Measurements from ENCODE around the gene GRIK4. TPM values are rescaled to one million over a fixed set of nuclear protein-coding genes. Genes with fewer than 3 reads are reported as not detected.

The GRIK4 gene
- total and polyA plus RNA-seq, 8 donors, result 0.06 to 0.31 TPM; not detected in 6

DNA sequence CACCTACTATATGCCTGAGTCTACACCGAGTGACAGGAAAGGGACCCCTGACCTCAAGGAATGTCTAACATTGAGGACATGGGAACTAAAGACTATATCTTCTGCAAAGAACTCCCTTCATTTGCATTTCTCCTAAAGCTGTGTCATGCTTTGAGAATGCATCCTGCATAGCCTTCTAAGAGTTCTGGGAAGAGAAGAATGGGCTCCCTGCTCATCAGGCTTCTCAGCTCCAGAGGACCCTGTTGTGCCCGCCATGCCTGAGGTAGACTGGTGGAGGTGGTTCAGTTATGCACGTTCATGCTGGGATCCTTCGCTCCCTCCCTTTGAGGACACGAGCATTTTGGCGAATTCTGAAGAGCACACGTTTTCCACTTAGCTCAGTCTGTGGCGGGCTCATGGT is 63.3 kb downstream of the GRIK4 start:
- H3K27me3 ChIP-seq, result peaks cover 0 to 47% (median 6%) of the 10 kb centered on the region in 3 donors
- intact Hi-C loops (cut with DNase I; ENCODE audit: low total_unique reads), result no loop called here
- H3K4me1 ChIP-seq, result no peaks in the 10 kb centered on the region
- TF ChIP-seq POLR2A (IDR thresholded peaks at IDR 0.05) (no peak), EP300 (IDR thresholded peaks at IDR 0.05) (no peak)
- no peak overlapping the region for H3K4me3 ChIP-seq
- H3K9me3 ChIP-seq, result no peaks in the 10 kb centered on the region
- no peaks in the 10 kb centered on the region for H3K36me3 ChIP-seq
- no peak for DNase-seq
- no peak overlapping the region for H3K27ac ChIP-seq
- 74 to 88% (median 79%) methylated on average over 8 of the region's 8 CpGs for WGBS, 5 donors

DNA sequence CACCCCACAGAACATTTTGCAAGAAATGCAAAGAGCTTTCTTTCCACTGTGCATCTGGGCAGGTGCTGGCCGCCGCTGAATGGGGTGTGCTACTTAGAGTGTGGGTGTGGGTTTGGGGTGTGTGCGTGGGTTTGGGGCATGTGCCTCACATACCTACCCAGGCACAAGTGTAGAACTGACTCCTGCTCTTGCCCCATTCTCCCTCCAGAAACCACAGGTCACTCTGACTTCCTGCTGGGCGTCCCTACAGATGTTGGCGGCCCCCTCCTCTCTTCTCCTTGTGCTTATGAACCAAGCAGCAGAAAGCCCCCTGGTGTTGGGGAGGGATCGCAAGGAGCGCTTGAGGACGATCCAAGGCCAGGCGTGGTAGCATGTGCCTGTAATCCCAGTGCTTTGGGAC is 63.9 kb downstream of the GRIK4 start:
- WGBS, 5 donors, result 74 to 79% (median 76%) methylated on average over 9 of the region's 9 CpGs
- H3K9me3 ChIP-seq, result no peaks in the 10 kb centered on the region
- TF ChIP-seq EP300 (IDR thresholded peaks at IDR 0.05) (no peak), POLR2AphosphoS5 (IDR thresholded peaks at IDR 0.05) (no peak)
- TF ChIP-seq, protein P1, sequence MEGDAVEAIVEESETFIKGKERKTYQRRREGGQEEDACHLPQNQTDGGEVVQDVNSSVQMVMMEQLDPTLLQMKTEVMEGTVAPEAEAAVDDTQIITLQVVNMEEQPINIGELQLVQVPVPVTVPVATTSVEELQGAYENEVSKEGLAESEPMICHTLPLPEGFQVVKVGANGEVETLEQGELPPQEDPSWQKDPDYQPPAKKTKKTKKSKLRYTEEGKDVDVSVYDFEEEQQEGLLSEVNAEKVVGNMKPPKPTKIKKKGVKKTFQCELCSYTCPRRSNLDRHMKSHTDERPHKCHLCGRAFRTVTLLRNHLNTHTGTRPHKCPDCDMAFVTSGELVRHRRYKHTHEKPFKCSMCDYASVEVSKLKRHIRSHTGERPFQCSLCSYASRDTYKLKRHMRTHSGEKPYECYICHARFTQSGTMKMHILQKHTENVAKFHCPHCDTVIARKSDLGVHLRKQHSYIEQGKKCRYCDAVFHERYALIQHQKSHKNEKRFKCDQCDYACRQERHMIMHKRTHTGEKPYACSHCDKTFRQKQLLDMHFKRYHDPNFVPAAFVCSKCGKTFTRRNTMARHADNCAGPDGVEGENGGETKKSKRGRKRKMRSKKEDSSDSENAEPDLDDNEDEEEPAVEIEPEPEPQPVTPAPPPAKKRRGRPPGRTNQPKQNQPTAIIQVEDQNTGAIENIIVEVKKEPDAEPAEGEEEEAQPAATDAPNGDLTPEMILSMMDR (IDR thresholded peaks at IDR 0.05), result no peak
- DNase-seq, result no peak
- intact Hi-C loops (cut with DNase I; ENCODE audit: low total_unique reads), result no loop called here
- no peaks in the 10 kb centered on the region for H3K4me1 ChIP-seq
- H3K36me3 ChIP-seq, result no peaks in the 10 kb centered on the region
- no peak overlapping the region for H3K4me3 ChIP-seq
- no peak overlapping the region for H3K27ac ChIP-seq
- H3K27me3 ChIP-seq, result peaks cover 0 to 47% (median 6%) of the 10 kb centered on the region in 3 donors

DNA sequence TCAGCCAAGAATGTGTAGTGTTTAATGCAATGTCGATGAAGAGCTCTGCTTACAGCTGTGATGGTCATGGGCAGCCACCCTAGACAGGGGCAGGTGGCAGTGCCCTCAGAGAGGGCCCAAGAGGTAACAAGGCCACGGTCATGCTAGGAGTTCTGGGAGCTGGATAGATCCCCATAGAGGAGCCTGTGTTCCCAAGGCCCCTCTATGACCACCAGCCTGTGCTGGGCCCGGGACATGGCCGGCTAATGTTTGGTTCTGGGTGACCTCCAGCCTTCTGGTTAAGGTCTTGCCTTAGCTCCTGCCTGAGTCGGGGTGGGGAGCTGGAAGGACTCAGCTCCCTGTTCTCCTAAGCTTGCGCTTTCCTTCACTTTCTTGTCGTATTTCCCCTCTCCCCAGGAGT is 65.1 kb downstream of the GRIK4 start:
- 77 to 84% (median 79%) methylated on average over 7 of the region's 7 CpGs for WGBS, 5 donors
- H3K9me3 ChIP-seq, result no peaks in the 10 kb centered on the region
- intact Hi-C loops (cut with DNase I; ENCODE audit: low total_unique reads), result no loop called here

DNA sequence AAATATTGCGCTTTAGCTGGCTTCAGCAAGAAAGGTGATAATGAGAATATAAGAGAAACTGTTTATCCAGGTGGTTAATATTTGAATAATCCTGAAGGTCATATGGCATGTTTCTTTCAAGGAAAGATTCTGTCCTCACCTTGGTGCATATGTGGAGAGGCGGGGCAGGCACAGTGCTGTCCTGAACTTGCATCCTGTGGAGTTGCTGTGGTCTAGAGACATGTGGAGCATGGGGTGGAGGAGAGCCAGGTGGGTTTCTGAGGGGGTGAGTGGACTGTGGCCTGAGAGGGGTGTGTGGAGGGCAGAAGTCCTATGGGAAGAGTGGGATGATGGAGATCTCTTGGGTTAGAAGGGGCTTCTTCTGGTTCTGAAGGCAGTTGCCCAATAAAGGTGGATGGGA is 65.5 kb downstream of the GRIK4 start:
- intact Hi-C loops (cut with DNase I; ENCODE audit: low total_unique reads), result no loop called here
- Histone ChIP-seq H3K36me3 (no peaks in the 10 kb centered on the region), H3K9me3 (no peaks in the 10 kb centered on the region), H3K27me3 (peaks cover 0 to 40% (median 6%) of the 10 kb centered on the region in 3 donors), H3K27ac (no peak overlapping the region), H3K4me1 (no peaks in the 10 kb centered on the region), H3K4me3 (no peak overlapping the region)
- DNase-seq, result no peak
- TF ChIP-seq POLR2A (IDR thresholded peaks at IDR 0.05) (no peak), EP300 (IDR thresholded peaks at IDR 0.05) (no peak), POLR2AphosphoS5 (IDR thresholded peaks at IDR 0.05) (no peak)
- TF ChIP-seq, protein P1 (IDR thresholded peaks at IDR 0.05), result no peak
- WGBS, 5 donors, result 72 to 91% (median 84%) methylated on average over 2 of the region's 2 CpGs

More for the DNA sequence above, 65.1 kb downstream of the GRIK4 start:
- no peak for TF ChIP-seq POLR2A (IDR thresholded peaks at IDR 0.05)
- TF ChIP-seq, protein P1 (IDR thresholded peaks at IDR 0.05), result no peak
- TF ChIP-seq POLR2AphosphoS5 (IDR thresholded peaks at IDR 0.05), result no peak
- Histone ChIP-seq H3K4me3 (no peak overlapping the region), H3K27me3 (peaks cover 0 to 44% (median 6%) of the 10 kb centered on the region in 3 donors), H3K4me1 (no peaks in the 10 kb centered on the region), H3K36me3 (no peaks in the 10 kb centered on the region), H3K27ac (no peak overlapping the region)
- no peak for DNase-seq

DNA sequence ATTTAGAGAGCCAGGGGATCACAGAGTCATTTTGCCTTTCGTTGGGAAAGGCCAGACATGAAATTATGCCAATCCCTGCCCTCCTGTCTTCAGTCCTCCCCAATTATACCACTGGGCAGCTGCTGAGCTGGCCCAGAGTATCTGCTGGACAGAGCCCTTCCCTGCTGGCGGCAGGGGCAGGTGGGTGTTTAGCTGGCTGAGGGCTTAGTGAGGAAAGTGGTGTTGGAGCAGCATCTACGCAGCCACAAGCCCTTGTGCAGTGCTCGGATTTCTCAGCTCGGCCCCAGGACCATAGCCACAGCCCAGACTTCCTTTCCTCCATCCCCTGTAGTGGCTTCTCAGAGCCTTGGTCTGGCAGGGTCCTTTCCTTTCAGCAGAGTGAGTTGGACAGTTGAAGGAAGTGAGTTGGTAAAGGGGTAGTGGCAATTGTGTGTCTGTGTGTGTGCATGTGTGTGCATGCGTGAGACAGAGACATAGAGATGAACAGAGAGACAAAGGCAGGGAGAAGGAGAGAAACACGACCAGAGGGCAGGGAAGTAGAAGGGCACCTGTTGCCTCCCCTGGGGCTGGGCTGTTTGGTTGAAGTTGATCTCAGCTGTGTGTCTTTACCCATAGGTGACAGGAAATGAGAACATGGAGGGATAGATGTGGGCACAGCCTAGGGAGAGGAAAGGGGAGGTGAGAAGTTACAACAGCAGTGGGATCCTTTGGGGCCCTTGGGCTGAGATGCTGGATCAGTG is 66.2 kb downstream of the GRIK4 start:
- no peak for DNase-seq
- WGBS, 5 donors, result 59 to 68% (median 61%) methylated on average over 7 of the region's 7 CpGs

More for the DNA sequence above, 66.2 kb downstream of the GRIK4 start:
- peaks cover 0 to 42% (median 6%) of the 10 kb centered on the region in 3 donors for H3K27me3 ChIP-seq
- H3K9me3 ChIP-seq, result peaks cover 0 to 5% (median 2%) of the 10 kb centered on the region in 4 donors
- TF ChIP-seq, protein P1 (IDR thresholded peaks at IDR 0.05), result no peak
- no peak for TF ChIP-seq POLR2AphosphoS5 (IDR thresholded peaks at IDR 0.05)
- TF ChIP-seq EP300 (IDR thresholded peaks at IDR 0.05), result no peak
- TF ChIP-seq POLR2A (IDR thresholded peaks at IDR 0.05), result no peak
- intact Hi-C loops (cut with DNase I; ENCODE audit: low total_unique reads), result no loop called here
- H3K36me3 ChIP-seq, result no peaks in the 10 kb centered on the region
- H3K4me3 ChIP-seq, result no peak overlapping the region
- H3K4me1 ChIP-seq, result no peaks in the 10 kb centered on the region
- no peak overlapping the region for H3K27ac ChIP-seq
